GM12878 (cell line): ENCODE data around the gene PDE1C. TPM values are rescaled to one million over a fixed set of nuclear protein-coding genes. Genes with fewer than 3 reads are reported as not detected.

ENCODE experiments used
- ATAC-seq: fragments of 200-7000 bp; cut with Tn5 transposase; 3 replicates; pipeline ENCODE4 v1.9.1; 2020; ENCODE audit warnings: mild to moderate bottlenecking, moderate library complexity
- BruUV-seq: library from RNA; stranded (reverse); fragments of 400-500 nt; replicated peaks from 2 replicates; lab custom pipeline; 2021; lab: Mats Ljungman, UMichigan
- CTCF ChIA-PET: fragments of 300-600 bp; sonication (Branson Sonifier 250); formaldehyde crosslinking; extraction: SDS; loops from one replicate; lab custom pipeline; 2021; ENCODE audit warnings: inconsistent platforms; lab: Yijun Ruan, JAX
- POLR2A ChIA-PET: fragments of 350-600 bp; formaldehyde crosslinking; extraction: SDS; loops from one replicate; lab custom pipeline; 2021; ENCODE audit warnings: inconsistent platforms; lab: Charles Lee
- RAD21 ChIA-PET: fragments of 300-600 bp; sonication (Branson Sonifier 250); formaldehyde crosslinking; loops from one replicate; lab custom pipeline; 2023; ENCODE audit warnings: antibody characterized with exemption; ENCODE audit not compliant: unreplicated experiment; lab: Charles Lee
- SMC1A ChIA-PET: fragments of 300-600 bp; sonication (Branson Sonifier 250); formaldehyde crosslinking; loops from one replicate; lab custom pipeline; 2023; ENCODE audit not compliant: unreplicated experiment, uncharacterized antibody; lab: Charles Lee
- DNase-seq: peaks from one replicate; pipeline ENCODE4 v3.0.0-alpha.2; 2011; ENCODE audit warnings: low read depth, low spot score
- FAIRE-seq: peaks from 3 replicates; lab custom pipeline; 2011; peaks lifted over from hg19 to GRCh38; lab: Jason Lieb, UNC
- H2AFZ ChIP-seq: 2 replicates; pipeline ENCODE4 v1.6.0; 2011; ENCODE audit warnings: low read depth, low read length, control low read depth; ENCODE audit not compliant: control insufficient read depth
- H3K27ac ChIP-seq: 2 replicates; pipeline ENCODE4 v1.5.1; 2011; ENCODE audit warnings: control low read depth; ENCODE audit not compliant: control insufficient read depth, insufficient read depth
- H3K27me3 ChIP-seq, 2 experiments: replicated peaks in 1 of 2; 2 replicates each; pipeline versions ENCODE4 v1.6.0 to v1.6.1; 2011; ENCODE audit warnings: low read length in 1 of 2; ENCODE audit not compliant: control insufficient read depth in 2 of 2, insufficient read depth in 2 of 2
- H3K36me3 ChIP-seq, 2 experiments: 2 replicates each; pipeline ENCODE4 v1.5.1; 2011; ENCODE audit warnings: low read length in 1 of 2; ENCODE audit not compliant: control insufficient read depth in 2 of 2, insufficient read depth in 2 of 2
- H3K4me1 ChIP-seq: 2 replicates; pipeline ENCODE4 v1.6.1; 2011; ENCODE audit warnings: mild to moderate bottlenecking, low read length, moderate library complexity, mixed read lengths; ENCODE audit not compliant: control insufficient read depth, insufficient read depth
- H3K4me2 ChIP-seq: 2 replicates; pipeline ENCODE4 v1.6.0; 2011; ENCODE audit warnings: control low read depth; ENCODE audit not compliant: control insufficient read depth, insufficient read depth
- H3K4me3 ChIP-seq: fragments of 200-600 bp; sonication (generic); 2 replicates; pipeline ENCODE4 v1.5.1; 2016
- H3K79me2 ChIP-seq: 2 replicates; pipeline ENCODE4 v1.6.0; 2011; ENCODE audit warnings: low read length; ENCODE audit not compliant: control insufficient read depth, insufficient read depth
- H3K9ac ChIP-seq: 2 replicates; pipeline ENCODE4 v1.8.0; 2011; ENCODE audit warnings: low read length, control low read depth, mixed read lengths; ENCODE audit not compliant: control insufficient read depth, insufficient read depth
- H3K9me3 ChIP-seq: replicated peaks from 3 replicates; pipeline ENCODE4 v1.5.1; 2011; ENCODE audit warnings: mild to moderate bottlenecking, low read length; ENCODE audit not compliant: control insufficient read depth, insufficient read depth
- H4K20me1 ChIP-seq: 2 replicates; pipeline ENCODE4 v1.6.0; 2011; ENCODE audit not compliant: control insufficient read depth, insufficient read depth
- CHD4 ChIP-seq: fragments of 200-600 bp; sonication (generic); IDR thresholded peaks from 2 replicates; pipeline ENCODE4 v1.6.1; 2016; ENCODE audit warnings: mild to moderate bottlenecking
- ESRRA ChIP-seq: IDR thresholded peaks from 2 replicates; pipeline ENCODE4 v1.6.1; 2012; ENCODE audit warnings: mild to moderate bottlenecking, low read length, improper control_type of control experiment
- KDM1A ChIP-seq: fragments of 200-600 bp; sonication (generic); IDR thresholded peaks from 2 replicates; pipeline ENCODE4 v1.6.1; 2016; ENCODE audit warnings: borderline replicate concordance
- NBN ChIP-seq: fragments of 450-650 bp; IDR thresholded peaks from 2 replicates; pipeline ENCODE4 v1.6.1; 2016
- NFIC ChIP-seq: IDR thresholded peaks from 2 replicates; pipeline ENCODE4 v1.6.1; 2012; ENCODE audit warnings: low read depth, mild to moderate bottlenecking, inconsistent platforms, low read length, moderate library complexity
- NFXL1 ChIP-seq: fragments of 450-650 bp; IDR thresholded peaks from 2 replicates; pipeline ENCODE4 v1.6.1; 2017; ENCODE audit warnings: antibody characterized with exemption, mild to moderate bottlenecking, borderline replicate concordance
- NFYA ChIP-seq: IDR thresholded peaks from 2 replicates; pipeline ENCODE4 v1.6.1; 2011; ENCODE audit warnings: low read depth, mild to moderate bottlenecking, low read length, improper control_type of control experiment, borderline replicate concordance
- SMAD5 ChIP-seq: IDR thresholded peaks from 2 replicates; pipeline ENCODE4 v1.6.1; 2016; ENCODE audit warnings: antibody characterized with exemption, low read depth
- SMARCA5 ChIP-seq: fragments of 450-650 bp; IDR thresholded peaks from 2 replicates; pipeline ENCODE4 v1.6.1; 2017; ENCODE audit warnings: mild to moderate bottlenecking
- SREBF1 ChIP-seq: IDR thresholded peaks from 2 replicates; pipeline ENCODE4 v1.6.1; 2012; ENCODE audit warnings: mild to moderate bottlenecking, low read length
- TARDBP ChIP-seq: IDR thresholded peaks from 2 replicates; pipeline ENCODE4 v1.6.1; 2016; ENCODE audit warnings: borderline replicate concordance
- WRNIP1 ChIP-seq: IDR thresholded peaks from 2 replicates; pipeline ENCODE4 v1.6.1; 2011; ENCODE audit warnings: low read depth, low read length, improper control_type of control experiment, borderline replicate concordance
- ZNF207 ChIP-seq: fragments of 450-650 bp; IDR thresholded peaks from 2 replicates; pipeline ENCODE4 v1.6.1; 2014; ENCODE audit warnings: antibody characterized with exemption, mild to moderate bottlenecking, borderline replicate concordance
- ZNF217 ChIP-seq: fragments of 450-650 bp; IDR thresholded peaks from 2 replicates; pipeline ENCODE4 v1.6.1; 2017; ENCODE audit warnings: antibody characterized with exemption, mild to moderate bottlenecking
- whole genome bisulfite sequencing: methylation state at CpG from one replicate; pipeline ENCODE4 v1.1.6; 2016; ENCODE audit warnings: low lambda C conversion rate; ENCODE audit not compliant: insufficient replicate concordance, insufficient coverage; ENCODE audit errors: missing lambda C conversion rate; 5-methylcytosine and 5-hydroxymethylcytosine counted together
- in situ Hi-C: fragments of 300-500 bp; cut with MboI; formaldehyde crosslinking; loops from 9 replicates; pipeline ENCODE4 v1.14.3; 2018; ENCODE audit warnings: mixed read lengths
- intact Hi-C: fragments of 100-400 bp; cut with micrococcal nuclease; formaldehyde crosslinking; loops from one replicate; pipeline ENCODE4 v1.14.2; 2022; ENCODE audit not compliant: unreplicated experiment
- polyA plus RNA-seq, 11 experiments: library from polyadenylated mRNA; depleted of rRNA in 4 of 11; unstranded in 6 of 11; stranded (reverse) in 5 of 11; fragments of >200 nt; fragmentation: Nextera tagmentation in 4 of 11; fragmentation: Illumina TruSeq in 1 of 11; extraction: Ambion mirVana in 4 of 11; extraction: Trizol in 1 of 11; gene quantifications; 1 replicate in 1 of 11; 2 replicates in 10 of 11; pipeline versions ENCODE4 v1.2.1 to v1.2.3, GENCODE V29; 2011 to 2016; ENCODE audit warnings: inconsistent platforms in 2 of 11, missing spikeins in 2 of 11, low read depth in 1 of 11
- total RNA-seq, 4 experiments: library from RNA; depleted of rRNA in 3 of 4; stranded (reverse); fragments of >200 nt in 3 of 4; fragmentation: Illumina TruSeq in 1 of 4; extraction: Trizol in 1 of 4; gene quantifications; 2 replicates each; pipeline versions ENCODE4 v1.2.1 to v1.2.3, GENCODE V29; 2013 to 2021
- TF ChIP-seq, protein P1 (sequence below), 3 experiments: IDR thresholded peaks in 2 of 3; conservative IDR thresholded peaks in 1 of 3; 2 replicates each; pipeline ENCODE4 v1.5.1; 2011; ENCODE audit warnings: low read depth in 3 of 3, low read length in 3 of 3, mild to moderate bottlenecking in 3 of 3, control low read depth in 2 of 3, moderate library complexity in 2 of 3, inconsistent platforms in 1 of 3, mixed read lengths in 1 of 3; ENCODE audit not compliant: control insufficient read depth in 2 of 3, insufficient read depth in 1 of 3; ENCODE audit errors: extremely low read depth in 1 of 3
- TF ChIP-seq, protein P2 (sequence below): IDR thresholded peaks from 2 replicates; pipeline ENCODE4 v1.6.1; 2011; ENCODE audit warnings: low read depth, low read length, improper control_type of control experiment, borderline replicate concordance

The PDE1C gene
- total and polyA plus RNA-seq, 10 of the 15 experiments (the other 5 are each of a cell fraction or from before 2014, with no cell fraction given) = 0.29 to 2.3 (median 0.70) TPM

DNA sequence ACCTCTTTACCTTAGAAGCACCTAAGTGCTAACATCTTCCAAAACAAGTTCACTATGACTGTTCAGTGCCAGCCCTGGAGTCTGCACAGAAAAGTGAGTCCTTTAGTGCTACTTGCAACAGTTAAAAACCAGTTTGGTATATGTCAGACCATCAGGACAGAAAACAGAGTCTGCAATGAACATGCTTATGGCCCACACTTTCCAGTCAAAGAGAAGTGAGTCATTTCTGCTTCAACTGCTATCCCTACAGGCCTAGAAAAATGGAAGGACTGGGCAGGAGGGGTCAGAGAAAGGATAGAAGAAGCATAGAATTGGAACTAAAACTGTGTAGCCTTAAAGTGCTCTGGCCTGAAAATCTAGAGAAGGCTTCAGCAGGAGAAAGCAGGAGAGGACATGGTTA is 108.0 kb downstream of the PDE1C start:
- ATAC-seq (no peak), FAIRE-seq (no peak), DNase-seq (no peak)
- H3K79me2 ChIP-seq = no peaks in the 10 kb centered on the region
- no peak overlapping the region for H2AFZ ChIP-seq
- H3K9ac ChIP-seq = no peak overlapping the region
- ChIA-PET POLR2A (no interaction called here), CTCF (no interaction called here), RAD21 (no interaction called here), SMC1A (no interaction called here)
- in situ Hi-C loops = no loop called here
- no TSS peak for BruUV-seq
- no peaks in the 10 kb centered on the region for H4K20me1 ChIP-seq
- H3K4me2 ChIP-seq = no peak overlapping the region
- no peaks in the 10 kb centered on the region for H3K4me1 ChIP-seq
- intact Hi-C loops = no loop called here
- no peaks in the 10 kb centered on the region for H3K27me3 ChIP-seq
- H3K27ac ChIP-seq = no peak overlapping the region
- H3K9me3 ChIP-seq = no peaks in the 10 kb centered on the region; the same call in 2 of the 3 replicates
- TF ChIP-seq NFXL1 (no peak), NFIC (no peak), SREBF1 (no peak), ZNF217 (no peak), ESRRA (no peak)
- TF ChIP-seq, protein P1, sequence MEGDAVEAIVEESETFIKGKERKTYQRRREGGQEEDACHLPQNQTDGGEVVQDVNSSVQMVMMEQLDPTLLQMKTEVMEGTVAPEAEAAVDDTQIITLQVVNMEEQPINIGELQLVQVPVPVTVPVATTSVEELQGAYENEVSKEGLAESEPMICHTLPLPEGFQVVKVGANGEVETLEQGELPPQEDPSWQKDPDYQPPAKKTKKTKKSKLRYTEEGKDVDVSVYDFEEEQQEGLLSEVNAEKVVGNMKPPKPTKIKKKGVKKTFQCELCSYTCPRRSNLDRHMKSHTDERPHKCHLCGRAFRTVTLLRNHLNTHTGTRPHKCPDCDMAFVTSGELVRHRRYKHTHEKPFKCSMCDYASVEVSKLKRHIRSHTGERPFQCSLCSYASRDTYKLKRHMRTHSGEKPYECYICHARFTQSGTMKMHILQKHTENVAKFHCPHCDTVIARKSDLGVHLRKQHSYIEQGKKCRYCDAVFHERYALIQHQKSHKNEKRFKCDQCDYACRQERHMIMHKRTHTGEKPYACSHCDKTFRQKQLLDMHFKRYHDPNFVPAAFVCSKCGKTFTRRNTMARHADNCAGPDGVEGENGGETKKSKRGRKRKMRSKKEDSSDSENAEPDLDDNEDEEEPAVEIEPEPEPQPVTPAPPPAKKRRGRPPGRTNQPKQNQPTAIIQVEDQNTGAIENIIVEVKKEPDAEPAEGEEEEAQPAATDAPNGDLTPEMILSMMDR (IDR thresholded peaks at IDR 0.05 in 2 of 3, conservative IDR thresholded peaks at IDR 0.05 in 1 of 3; ENCODE audit: control insufficient read depth in 2 of 3, extremely low read depth in 1 of 3, insufficient read depth in 1 of 3, low read depth in 3 of 3, low read length in 3 of 3) = no peak
- H3K36me3 ChIP-seq = no peaks in the 10 kb centered on the region
- no peak overlapping the region for H3K4me3 ChIP-seq

DNA sequence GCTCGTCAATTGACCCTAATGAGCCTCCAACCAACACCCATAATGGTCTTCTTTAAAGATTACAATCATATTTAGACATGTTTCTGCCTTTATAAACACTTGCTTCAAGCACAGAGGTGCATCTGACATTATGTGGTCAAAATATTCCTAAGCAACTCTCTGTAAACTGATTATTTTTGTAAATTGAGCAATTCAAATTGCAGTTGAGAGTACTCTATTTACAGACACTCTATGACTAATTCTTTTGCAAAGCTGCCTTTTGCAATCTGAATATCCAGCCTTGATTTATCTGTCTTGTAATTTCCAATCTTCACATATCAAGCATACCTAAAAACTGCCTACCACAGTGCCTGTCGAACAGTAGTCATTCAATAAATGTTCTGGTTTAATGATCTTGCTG is 112.0 kb downstream of the PDE1C start:
- no peak for FAIRE-seq
- ChIA-PET SMC1A (no interaction called here), CTCF (no interaction called here), POLR2A (no interaction called here)
- H3K4me2 ChIP-seq = no peak overlapping the region
- H2AFZ ChIP-seq = no peak overlapping the region
- H3K4me1 ChIP-seq = no peaks in the 10 kb centered on the region
- H3K4me3 ChIP-seq = no peak overlapping the region
- no TSS peak for BruUV-seq
- no peaks in the 10 kb centered on the region for H3K27me3 ChIP-seq
- no peak overlapping the region for H3K27ac ChIP-seq
- WGBS = 0% methylated on average over 2 of the region's 2 CpGs
- no peaks in the 10 kb centered on the region for H3K9me3 ChIP-seq
- H3K9ac ChIP-seq = no peak overlapping the region
- ATAC-seq = no peak
- no peaks in the 10 kb centered on the region for H4K20me1 ChIP-seq
- TF ChIP-seq WRNIP1 (no peak), TARDBP (no peak), KDM1A (no peak), NBN (no peak), CHD4 (no peak), SMARCA5 (no peak), NFYA (no peak), SMAD5 (no peak), ZNF207 (no peak)
- TF ChIP-seq, protein P2, sequence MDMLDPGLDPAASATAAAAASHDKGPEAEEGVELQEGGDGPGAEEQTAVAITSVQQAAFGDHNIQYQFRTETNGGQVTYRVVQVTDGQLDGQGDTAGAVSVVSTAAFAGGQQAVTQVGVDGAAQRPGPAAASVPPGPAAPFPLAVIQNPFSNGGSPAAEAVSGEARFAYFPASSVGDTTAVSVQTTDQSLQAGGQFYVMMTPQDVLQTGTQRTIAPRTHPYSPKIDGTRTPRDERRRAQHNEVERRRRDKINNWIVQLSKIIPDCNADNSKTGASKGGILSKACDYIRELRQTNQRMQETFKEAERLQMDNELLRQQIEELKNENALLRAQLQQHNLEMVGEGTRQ = no peak
- TF ChIP-seq, all 136 proteins: peak for 0
- in situ Hi-C loops (no loop called here), intact Hi-C loops (no loop called here)
- Histone ChIP-seq H3K79me2 (no peaks in the 10 kb centered on the region), H3K36me3 (no peaks in the 10 kb centered on the region)
- RAD21 ChIA-PET = interaction anchor here (0.9 kb wide), 1 partner anchor 101 kb away, joined by 3 read pairs; no protein-coding TSS in a partner anchor
- no peak for DNase-seq
